HG03025 (cell line): Measurements from ENCODE around the gene SPATA3.
"Not testable (repeated sequence)": the region's sequence is repeated elsewhere in the genome, so short reads cannot be mapped to it uniquely, and the experiment has no call there.

Source experiments
- ATAC-seq: cut with Tn5 transposase; IDR thresholded peaks from one replicate; pipeline ENCODE4 v1.9.1; 2021; ENCODE audit warnings: mild to moderate bottlenecking, moderate library complexity; ENCODE audit not compliant: unreplicated experiment, low FRiP score

Gene SPATA3

DNA sequence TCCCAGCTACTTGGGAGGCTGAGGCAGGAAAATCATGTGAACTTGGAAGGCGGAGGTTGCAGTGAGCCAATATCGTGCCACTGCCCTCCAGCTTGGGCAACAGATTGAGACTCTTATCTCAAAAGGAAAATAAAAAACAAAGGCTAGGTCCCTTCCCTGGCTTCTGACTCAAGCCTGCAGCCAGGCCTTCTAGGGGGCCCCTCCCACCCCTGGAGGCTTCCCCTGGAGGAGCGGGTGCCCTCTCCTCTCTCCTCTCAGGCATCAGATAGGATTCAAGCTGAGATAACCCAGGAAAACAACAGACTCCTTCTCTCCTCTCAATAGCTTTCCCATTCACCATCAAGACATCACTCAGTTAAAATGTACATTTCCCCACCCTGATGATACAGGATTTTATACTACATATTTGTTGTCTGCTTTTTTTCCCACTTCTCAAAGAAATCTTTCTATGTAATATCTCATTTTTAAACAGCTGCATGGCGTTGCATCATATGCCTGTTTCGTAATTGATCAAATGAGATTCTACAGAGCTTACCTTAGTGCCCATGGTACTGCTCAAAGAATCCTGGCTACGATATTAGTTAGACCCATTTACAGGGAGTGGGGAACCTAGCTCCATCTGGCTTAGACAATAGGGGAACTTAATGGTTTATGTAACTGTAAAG is 20.8 kb downstream of the SPATA3 start:
- no peak for ATAC-seq

DNA sequence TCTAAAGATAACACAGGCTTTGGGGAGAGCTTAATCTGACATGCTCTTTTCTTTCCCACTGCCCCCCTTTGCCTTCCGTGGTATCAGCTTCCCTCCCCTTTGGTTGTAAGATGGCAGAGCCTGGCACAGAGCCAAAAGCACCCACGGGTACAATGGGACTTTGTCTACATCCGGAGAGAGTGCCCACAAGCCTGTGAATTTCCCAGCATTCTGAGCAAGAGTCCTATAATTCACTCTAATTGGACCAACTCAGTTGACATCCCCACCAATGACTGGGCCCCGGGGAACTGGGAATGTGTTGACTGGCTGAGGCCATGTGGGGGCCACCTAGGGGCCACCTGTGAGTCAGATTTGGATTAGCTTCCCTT is 21.3 kb downstream of the SPATA3 start:
- ATAC-seq = no peak

DNA sequence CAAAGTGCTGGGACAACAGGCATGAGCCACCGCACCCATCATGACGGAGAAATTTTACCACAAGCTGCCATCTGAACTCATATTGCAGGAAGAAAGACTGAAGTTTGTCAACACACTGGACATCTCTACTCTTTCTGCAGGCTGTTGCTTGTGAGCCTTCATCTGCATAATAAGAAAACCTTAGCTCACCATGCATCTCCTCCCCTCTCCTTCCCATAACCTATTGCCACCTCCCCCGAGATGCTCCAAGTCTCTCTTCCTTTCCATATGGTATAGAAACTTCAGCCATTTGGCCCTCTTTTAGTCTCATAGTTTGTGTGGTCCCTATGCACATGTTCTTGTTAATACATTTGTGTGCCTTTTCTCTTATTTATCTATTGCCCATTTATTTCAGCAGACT is 22.3 kb downstream of the SPATA3 start:
- ATAC-seq = no peak

DNA sequence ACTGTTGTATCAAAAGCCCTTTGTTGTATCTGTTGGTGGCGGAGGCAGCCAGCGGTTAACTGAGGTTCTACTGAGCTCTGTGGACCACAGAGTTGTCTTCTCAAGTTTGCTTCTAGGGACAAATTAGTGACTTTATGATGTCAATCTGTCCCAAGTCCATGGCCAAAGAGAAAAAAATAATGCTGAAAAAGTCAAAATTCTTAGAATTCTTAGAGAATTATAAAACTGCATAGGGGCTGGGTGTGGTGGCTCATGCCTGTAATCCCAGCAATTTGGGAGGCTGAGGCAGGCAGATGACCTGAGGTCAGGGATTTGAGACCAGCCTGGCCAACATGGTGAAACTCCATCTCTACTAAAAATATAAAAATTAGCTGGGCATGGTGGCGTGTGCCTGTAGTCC is 29.1 kb downstream of the SPATA3 start:
- ATAC-seq = not testable (repeated sequence)

DNA sequence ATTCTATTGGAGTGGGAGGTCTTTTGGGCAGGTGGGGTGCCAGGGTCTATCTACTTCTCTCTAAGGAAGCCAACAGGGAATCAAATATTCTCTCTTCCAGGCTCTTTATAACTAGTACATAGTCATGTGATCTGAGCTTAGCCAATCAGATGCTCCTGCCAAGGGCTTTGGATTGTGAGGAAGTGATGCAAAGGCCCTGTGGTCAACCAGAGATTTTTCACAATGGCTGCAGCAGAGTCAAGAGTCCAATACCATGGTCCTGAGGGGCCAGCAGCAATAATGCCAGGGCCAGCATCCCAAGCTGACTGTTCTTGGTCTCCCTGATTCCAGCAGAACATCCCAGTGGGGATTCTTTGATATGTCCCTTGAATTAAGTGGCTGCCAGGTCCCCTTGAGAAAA is 33.0 kb downstream of the SPATA3 start:
- no peak for ATAC-seq

DNA sequence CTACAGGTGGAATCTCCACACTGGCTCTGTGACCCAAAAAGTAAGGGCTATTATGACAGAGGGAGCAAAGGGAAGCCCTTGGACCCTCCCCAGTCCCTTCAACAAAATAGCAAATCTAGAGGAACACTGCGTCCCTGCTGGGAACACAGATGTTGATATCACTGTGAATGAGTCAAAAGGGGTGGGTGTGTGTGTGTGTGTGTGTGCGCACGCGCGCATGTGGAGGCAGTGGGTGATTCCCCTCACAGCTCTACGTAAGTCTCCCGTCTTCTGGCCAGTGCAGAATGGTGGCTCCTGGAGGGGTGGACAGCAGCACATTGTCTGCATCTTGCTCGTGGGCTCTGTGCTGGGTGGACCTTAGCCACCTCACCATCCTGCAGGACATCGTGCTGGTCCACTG is 33.6 kb downstream of the SPATA3 start:
- ATAC-seq = no peak

DNA sequence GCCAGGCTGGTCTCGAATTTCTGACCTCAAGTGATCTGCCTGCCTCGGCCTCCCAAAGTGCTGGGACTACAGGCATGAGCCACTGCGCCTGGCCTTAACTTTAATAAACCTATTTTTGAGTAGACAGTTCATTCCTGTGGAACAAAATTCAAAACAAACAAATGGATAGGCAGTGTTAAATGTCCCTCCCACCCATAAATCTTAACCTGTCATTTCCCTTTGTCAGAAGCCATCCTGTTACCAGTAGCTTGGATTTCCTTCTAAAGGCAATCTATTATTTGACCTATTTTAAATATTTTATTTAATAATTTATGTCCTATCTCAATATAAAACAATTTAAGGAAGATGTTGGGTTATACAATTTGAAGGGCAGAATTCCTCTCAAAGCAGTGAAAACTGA is 34.8 kb downstream of the SPATA3 start:
- ATAC-seq = no peak

DNA sequence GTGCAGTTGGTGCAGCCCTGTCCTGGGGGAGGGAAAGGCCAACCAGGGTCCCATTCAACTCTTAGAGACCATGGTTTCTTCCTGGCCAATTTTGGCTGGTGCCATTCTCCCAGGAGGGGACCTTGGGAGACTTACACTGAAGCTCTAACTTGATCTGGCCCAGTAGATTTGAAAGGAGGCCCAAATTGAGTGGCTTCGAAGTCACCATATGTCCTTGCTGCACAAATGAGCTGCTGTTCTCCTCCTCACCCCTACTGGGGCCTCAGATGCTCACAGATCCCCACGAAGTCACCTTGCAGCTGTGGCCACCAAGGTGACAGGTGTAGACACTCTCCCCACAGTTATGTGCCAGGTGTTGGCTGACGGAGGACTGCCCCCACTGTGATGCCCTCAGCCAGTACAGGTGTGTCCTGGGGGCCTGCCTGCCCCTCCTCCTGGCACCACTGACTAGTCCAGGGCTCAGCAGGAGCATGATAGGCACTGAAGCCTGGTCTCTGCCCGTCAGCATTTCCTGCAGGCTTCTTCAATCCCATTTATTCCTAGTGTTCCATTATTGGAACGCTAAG is 36.7 kb downstream of the SPATA3 start:
- ATAC-seq = no peak

DNA sequence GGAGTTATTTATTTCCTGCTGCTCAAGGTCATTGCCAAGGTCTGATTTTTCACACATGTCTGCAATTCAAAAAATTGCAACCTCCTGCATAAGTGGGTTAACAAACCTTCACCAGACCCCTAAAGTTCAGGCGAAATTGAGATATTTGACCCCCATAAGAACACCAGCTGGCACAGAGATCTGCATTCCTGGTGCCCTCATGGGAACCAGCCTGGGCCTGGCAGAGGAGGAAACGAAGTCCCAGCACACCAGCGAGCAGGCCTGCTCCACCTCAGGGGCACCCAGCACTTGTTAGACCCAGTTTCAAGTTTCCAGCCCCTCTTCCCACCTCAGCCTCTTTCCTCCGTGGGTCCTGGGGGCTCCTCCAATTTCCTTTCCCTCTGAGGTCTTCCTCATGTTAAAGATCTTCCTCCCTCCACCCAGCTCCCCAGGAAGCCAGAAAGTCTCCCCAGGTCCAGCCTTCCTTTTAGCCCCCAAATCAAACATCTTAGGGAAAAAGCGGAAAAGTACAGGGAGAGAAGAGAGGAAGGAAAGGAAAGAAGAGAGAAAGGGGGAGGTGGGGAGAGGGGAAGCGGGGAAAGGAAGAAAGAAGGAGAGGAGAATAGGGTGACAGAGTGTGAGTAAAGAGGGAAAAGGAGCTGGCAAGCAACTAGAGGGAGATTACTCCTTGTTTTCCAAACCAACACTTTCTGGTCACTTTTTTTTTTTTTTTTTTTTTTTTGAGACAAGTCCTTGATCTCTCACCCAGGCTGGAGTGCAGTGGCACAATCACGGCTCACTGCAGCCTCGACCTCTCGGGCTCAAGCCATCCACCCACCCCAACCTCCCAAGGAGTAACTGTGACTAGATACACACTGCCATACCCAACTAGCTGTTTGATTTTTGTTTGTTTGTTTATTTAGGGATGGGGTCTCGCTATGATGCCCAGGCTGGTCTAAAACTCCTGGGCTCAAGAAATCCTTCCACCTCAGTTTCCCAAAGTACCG is 37.5 kb downstream of the SPATA3 start:
- ATAC-seq = no peak

DNA sequence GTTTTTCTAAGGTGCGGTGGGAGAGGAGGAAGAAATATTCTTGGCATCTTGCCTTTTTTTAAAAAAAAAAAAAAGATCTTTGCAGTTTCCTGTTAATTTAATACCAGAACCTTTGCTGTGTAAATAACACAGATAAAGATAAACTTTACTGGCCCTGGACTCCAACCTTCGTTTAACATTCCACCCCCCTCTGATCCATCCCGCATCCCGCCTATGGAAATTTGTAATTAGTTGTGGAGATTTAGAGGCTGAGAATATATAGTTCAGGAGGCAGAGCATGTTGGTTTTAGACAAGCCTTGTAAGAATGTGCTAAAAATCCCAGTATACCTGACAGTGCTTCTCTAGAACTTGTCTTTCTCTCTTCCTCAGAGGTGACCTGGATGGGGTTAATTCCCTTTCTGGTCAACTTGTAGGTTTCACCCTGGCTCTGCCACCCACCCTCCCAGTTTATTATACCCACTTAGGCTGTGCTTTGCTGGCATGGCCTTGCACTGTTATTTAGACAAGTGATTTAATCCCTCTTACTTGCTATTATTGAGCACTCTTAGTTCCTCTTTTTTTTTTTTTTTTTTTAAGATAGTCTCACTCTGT is 38.5 kb downstream of the SPATA3 start:
- ATAC-seq = no peak

DNA sequence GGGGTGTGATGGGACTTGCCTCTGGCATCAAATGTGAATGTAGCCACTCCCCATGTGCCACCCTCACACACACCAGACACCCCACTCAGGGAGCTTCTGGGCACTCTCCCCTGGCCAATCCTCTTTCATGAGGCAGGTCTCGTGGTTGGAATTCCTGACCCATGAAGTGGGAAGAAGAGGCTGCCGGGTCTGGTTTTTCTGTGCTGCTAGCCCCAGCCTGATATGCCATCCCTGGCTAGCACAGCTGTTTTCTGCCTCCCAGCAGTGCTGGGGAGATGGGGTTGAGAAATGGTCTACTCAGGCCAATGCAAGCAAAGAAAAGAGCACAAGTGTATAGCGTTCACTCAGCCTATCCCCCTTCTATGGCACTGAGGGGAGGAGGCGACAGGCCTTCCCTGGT is 40.2 kb downstream of the SPATA3 start:
- ATAC-seq = no peak

DNA sequence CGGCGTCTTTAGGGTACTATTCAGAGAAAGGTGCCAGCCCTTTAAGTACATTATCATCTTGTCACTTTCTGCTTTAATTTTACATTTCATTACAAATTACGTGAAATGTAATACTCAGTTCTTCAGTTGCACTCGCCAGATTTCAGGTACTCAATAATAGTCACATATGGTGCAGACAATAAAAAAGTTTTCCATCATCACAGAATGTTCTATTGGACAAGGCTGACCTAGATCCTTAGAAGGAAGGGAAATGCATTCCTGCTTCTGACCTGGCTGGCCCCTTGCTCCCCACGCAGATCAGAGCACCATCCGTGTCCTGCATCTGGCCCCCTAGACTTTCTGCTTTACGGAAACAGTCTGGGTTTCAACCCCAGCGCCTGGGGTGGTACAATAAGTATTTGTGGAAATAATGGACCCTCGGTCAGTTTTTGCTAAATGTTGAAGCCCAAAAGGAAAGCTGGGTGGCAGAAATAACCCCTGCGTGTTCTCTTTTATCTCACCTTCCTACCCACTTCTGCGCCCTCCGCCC is 40.7 kb downstream of the SPATA3 start:
- ATAC-seq = no peak

DNA sequence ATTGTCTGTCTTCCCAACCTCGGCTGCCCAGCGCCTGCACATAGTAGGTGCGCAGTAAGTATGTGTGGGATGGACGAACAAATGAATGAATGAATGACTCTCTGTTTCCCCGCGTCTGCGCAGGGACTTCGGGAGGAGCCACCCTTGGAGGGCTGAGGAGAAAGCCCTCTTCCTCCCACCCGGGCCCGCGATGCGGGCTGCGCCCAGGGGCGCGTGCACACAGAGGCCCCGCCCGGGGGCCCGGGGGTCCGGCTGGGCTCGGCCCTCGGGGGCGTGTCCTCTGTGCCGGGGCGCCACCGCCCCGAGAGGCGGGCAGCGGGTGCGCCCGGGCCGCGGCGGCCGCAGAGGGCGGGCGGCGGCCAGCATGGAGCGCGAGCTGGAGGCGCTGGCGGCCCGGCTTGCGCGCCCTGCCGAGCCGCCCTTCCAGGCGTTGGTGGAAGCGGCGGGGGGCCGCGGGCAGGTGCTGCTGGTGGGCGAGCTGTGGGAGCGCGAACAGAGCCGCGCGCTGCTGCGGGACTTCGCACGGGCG is 41.3 kb downstream of the SPATA3 start, which contains the start of gene C2orf72:
Gene C2orf72 (plus strand): TSS at position 322 of the 529 bp plus-strand sequence. CDS start 43 bp downstream, at position 365.
- ATAC-seq = no peak

DNA sequence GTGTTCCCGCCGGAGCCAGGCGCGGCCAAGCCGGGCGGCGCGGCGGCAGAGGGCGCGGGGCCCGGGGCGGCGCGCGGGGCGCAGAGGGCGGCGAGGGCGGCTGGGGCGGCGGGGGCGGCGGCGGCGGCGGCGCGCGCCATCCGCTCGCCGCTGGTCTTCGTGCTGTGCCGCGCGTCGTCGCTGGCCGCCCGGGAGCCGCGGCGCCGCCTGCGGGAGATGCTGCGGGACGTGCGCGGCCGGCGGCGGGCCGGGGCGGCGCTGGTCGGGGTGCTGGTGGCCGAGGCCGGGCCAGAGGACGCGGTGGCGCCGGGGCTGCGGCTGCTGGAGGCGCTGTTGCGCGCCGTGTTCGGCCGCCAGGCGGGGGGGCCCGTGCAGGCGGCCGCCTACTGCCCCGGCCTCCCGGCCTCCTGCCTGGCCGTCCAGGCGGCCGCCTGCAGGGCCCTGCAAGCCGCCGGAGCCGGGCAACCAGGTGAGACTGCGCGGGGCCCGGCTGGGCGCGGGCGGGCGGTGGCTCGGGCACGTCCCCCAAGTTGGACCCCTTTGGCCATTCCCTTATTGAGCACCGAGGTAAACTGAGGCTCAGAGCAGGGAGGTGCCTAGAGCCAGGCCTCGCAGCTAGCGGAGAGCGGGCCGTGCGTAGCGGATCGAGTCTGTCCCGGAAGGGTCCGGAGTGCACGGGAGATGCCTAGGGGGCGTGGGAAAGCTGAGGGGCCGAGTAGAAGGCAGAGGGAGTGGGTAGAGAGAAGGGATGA is 42.0 kb downstream of the SPATA3 start:
- no peak for ATAC-seq

DNA sequence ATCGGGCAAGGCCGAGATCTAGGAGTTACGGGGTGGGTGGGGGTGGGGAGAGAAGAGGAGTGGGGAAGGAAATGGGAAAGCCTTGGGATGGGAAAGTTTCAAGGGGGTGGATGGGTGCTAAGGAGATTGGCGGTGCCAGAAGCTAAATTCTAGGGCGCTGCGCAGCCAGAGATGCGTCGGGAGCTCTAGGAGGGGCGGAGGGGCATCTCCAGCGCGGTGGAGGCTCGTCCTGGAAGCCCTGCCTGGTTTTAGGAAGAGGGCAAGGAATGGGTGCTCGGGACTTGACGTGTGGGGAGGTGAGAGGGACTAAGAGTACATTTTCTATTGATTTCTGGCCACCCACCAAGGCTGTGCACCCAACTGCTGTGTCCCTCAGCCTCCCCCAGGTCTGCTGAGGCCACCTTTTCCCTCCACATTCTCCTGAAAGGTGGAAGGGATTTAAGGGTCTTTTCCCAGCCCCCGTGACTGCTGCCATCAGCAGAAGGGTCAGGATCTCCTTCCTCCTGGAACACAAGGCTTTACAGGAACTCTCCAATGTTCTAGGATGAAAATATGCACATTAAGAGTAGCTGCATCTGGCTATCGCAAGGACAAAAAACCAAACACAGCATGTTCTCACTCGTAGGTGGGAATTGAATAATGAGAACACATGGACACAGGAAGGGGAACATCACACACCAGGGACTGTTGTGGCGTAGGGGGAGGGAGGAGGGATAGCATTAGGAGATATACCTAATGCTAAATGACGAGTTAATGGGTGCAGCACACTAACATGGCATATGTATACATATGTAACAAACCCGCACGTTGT is 42.8 kb downstream of the SPATA3 start:
- no peak for ATAC-seq

DNA sequence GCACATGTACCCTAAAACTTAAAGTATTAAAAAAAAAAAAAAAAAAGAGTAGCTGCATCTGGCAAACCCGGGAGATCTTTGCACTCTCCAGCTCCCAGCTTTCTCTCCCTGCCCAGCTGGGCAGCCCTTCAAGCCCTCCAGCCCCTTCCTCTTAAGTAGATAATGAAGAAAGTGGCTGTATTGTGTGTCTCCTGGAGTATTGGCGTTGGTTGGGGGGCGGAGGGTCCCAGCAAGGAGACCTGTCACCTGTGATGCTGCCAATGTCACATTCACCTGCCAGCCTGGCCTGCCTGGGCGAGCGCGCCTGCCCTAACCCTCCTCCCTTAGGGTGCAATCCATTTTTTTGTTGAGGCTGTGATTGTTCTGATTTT is 43.4 kb downstream of the SPATA3 start:
- ATAC-seq = no peak

DNA sequence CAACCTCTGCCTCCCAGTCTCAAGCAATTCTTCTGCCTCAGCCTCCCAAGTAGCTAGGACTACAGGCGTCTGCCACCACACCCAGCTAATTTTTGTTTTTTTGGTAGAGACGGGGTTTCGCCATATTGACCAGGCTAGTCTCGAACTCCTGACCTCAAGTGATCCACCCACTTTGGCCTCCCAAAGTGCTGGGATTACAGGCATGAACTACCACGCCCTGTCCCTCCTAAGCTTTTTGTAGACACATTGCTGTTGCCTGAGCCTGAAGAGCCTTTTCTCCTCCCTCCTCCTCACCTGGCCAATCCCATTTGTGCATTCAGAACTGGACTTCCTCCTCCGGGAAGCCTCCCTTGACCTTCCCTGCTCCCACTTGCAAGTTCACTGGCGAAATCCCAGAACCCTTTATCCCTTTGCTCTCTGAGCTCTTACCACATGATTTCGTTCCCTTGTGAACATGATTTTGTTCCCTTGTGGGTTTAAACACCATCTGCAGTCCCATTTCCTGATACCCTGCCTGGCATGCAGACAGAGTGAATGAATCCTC is 44.0 kb downstream of the SPATA3 start:
- ATAC-seq = no peak

DNA sequence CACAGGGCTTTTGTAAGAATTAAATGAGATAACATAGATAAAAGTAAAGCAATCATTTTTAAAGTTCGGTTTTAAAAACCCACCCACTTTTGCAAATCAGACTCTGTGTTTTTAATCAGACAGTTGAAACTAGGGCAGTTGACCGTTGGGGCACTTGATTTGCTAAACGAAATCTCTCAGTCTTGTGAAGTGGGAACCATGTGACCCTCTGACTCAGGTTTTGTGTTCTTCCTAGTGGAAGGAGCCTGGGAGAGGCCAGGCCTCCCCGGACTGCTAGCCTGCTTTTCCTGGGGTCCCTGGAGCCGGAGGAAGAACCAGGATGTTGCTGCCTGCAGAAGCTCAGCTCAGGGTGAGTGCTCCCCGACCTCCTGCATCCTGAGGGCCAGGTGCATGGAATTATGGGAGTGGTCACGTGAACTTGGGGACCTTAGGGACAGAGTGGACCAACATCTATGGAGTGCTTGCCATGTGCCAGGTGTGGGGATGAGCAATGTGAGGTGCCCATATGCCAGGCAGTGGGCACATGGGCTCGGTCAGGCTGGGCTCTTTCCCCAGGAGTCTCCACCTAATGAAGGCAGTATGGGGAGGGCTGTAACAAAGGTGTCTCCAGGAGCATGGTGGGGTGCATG is 45.3 kb downstream of the SPATA3 start:
- no peak for ATAC-seq
